ENCODE results near the gene NCBP1. TPM values are rescaled to one million over a fixed set of nuclear protein-coding genes. Genes with fewer than 3 reads are reported as not detected.

NCBP1 gene
- total RNA-seq, 4 donors from 2014 or later, result 16.1 to 234 (median 24.1) TPM

DNA sequence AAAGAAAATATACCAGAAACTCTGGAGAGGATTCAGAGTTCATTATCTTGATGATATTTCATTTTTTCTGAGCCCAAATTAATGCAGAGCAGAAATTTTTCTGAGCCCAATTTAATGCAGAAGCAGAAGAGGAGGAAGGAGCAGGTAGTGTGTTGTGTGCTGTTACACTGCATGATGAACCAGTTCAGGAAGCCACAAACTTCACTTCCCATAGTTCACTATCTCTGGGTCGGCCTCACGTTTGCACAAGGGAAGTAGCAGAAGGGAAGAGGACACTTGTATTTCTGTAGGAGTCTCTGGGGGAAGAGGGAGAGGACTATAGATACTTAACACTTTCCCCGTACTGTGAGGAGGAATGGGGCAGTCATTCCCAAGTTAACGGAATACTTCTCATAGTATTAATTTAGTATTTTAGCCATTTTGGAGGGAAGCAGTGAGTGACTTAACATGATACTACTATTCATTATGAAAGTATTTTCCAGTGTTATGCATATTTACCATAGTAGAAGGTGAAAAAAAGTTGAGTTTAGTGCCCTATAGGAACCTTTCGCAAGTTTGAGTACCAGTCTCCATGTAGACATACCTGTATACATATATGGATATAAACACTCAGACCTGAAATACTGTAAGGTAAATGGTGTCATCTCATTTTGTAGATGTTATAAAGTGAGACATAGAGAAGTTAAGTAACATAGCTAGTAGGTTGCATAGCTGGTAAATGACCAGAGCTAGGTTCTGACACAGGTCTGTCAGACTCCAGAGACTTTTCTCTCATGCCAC lies 33.5 kb downstream of the NCBP1 start:
- Histone ChIP-seq H3K4me1 (no peaks in the 10 kb centered on the region), H3K9me3 (no peaks in the 10 kb centered on the region), H3K27ac (no peak overlapping the region), H3K4me3 (no peak overlapping the region), H3K36me3 (peaks cover 21 to 100% of the 10 kb centered on the region in 2 donors), H3K27me3 (no peaks in the 10 kb centered on the region)
- no peak for ATAC-seq
- TF ChIP-seq POLR2AphosphoS5 (IDR thresholded peaks at IDR 0.05) (no peak), EP300 (IDR thresholded peaks at IDR 0.05) (no peak), POLR2A (IDR thresholded peaks at IDR 0.05) (no peak)
- TF ChIP-seq, protein P1, sequence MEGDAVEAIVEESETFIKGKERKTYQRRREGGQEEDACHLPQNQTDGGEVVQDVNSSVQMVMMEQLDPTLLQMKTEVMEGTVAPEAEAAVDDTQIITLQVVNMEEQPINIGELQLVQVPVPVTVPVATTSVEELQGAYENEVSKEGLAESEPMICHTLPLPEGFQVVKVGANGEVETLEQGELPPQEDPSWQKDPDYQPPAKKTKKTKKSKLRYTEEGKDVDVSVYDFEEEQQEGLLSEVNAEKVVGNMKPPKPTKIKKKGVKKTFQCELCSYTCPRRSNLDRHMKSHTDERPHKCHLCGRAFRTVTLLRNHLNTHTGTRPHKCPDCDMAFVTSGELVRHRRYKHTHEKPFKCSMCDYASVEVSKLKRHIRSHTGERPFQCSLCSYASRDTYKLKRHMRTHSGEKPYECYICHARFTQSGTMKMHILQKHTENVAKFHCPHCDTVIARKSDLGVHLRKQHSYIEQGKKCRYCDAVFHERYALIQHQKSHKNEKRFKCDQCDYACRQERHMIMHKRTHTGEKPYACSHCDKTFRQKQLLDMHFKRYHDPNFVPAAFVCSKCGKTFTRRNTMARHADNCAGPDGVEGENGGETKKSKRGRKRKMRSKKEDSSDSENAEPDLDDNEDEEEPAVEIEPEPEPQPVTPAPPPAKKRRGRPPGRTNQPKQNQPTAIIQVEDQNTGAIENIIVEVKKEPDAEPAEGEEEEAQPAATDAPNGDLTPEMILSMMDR (IDR thresholded peaks at IDR 0.05), result no peak
- 63 to 74% methylated on average over 3 to 5 of the region's 5 CpGs for WGBS, 2 donors (ENCODE audit: low coverage in 1 of 2)

DNA sequence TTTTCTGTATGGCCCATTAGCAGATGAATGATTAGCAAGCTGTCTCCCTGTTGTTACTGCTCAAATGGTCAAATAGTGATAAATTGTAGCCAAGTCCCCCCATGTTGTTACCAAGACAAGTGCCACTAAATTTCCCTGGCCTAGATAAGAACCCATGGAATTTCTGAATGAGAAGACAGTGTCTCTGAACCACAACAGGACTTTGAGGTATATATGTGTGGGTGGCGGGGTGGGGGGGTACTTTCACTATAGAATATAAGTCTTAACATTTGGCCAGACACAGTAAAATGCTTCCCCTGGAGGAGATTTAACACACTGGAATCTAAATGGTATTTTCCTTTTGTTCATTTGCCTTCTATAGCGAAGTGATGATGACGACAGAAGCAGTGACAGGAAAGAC lies 34.9 kb downstream of the NCBP1 start:
- no peak for ATAC-seq
- H3K36me3 ChIP-seq, result peaks cover 23 to 100% of the 10 kb centered on the region in 2 donors
- H3K9me3 ChIP-seq, result no peaks in the 10 kb centered on the region
- H3K4me1 ChIP-seq, result peaks cover 0 to under 1% (median 0%) of the 10 kb centered on the region in 3 donors
- no peaks in the 10 kb centered on the region for H3K27me3 ChIP-seq
- H3K27ac ChIP-seq, result no peak overlapping the region
- WGBS, 2 donors (ENCODE audit: low coverage in 1 of 2), result 81 to 100% methylated on average over 3 of the region's 3 CpGs
- TF ChIP-seq, protein P1 (IDR thresholded peaks at IDR 0.05), result no peak
- TF ChIP-seq POLR2AphosphoS5 (IDR thresholded peaks at IDR 0.05) (no peak), EP300 (IDR thresholded peaks at IDR 0.05) (no peak), POLR2A (IDR thresholded peaks at IDR 0.05) (no peak)
- no peak overlapping the region for H3K4me3 ChIP-seq

DNA sequence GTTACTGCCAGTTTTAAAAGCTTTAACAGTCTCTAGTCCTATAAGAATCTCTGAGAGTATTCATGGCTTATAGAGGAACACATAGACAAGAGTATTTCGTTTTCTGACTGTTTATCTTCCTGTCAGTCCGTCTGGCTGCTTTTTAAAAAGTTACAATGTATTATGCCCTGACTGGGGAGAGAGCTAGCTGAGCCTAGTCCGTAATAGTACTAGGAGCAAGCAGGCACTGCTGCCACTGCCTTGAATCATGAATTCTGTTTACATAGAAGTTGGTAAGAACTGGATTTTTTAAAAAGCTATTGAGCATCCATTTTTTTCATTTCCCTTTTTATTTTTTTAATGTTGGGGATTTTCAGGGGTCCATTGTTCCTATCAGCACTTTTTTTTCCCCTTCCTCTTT lies 37.0 kb downstream of the NCBP1 start:
- Histone ChIP-seq H3K36me3 (peaks cover 21 to 100% of the 10 kb centered on the region in 2 donors), H3K9me3 (no peaks in the 10 kb centered on the region), H3K27me3 (no peaks in the 10 kb centered on the region), H3K27ac (no peak overlapping the region), H3K4me3 (no peak overlapping the region), H3K4me1 (peaks cover 0 to 6% (median 0%) of the 10 kb centered on the region in 3 donors)
- WGBS, 2 donors (ENCODE audit: low coverage in 1 of 2), result 52 to 54% methylated on average over 3 of the region's 3 CpGs
- no peak for ATAC-seq
- TF ChIP-seq POLR2AphosphoS5 (IDR thresholded peaks at IDR 0.05) (no peak), EP300 (IDR thresholded peaks at IDR 0.05) (no peak), POLR2A (IDR thresholded peaks at IDR 0.05) (no peak)
- TF ChIP-seq, protein P1 (IDR thresholded peaks at IDR 0.05), result no peak

DNA sequence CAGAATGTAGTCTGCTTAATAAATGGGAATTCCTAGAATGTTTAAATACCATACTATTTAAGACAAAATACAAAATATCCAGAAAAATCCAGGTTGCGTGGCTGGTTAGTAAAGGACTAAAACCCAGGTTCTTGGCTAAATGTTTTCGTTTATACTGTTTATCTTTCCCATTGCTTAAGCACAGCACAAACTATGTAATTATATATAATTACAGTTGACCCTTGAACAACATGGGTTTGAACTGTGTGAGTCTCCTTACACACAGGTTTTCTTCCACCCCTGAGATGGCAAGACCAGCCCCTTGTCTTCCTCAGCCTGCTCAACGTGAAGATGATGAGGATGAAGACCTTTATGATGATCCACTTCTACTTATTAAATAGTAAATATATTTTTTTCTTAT lies 38.8 kb downstream of the NCBP1 start:
- Histone ChIP-seq H3K4me3 (no peak overlapping the region), H3K36me3 (peaks cover 20 to 98% of the 10 kb centered on the region in 2 donors), H3K4me1 (peaks cover 0 to 6% (median 0%) of the 10 kb centered on the region in 3 donors), H3K9me3 (no peaks in the 10 kb centered on the region), H3K27ac (no peak overlapping the region), H3K27me3 (no peaks in the 10 kb centered on the region)
- TF ChIP-seq POLR2A (IDR thresholded peaks at IDR 0.05), result no peak
- TF ChIP-seq, protein P1 (IDR thresholded peaks at IDR 0.05), result no peak
- TF ChIP-seq EP300 (IDR thresholded peaks at IDR 0.05), result no peak
- WGBS, 2 donors (ENCODE audit: low coverage in 1 of 2), result 83 to 85% methylated on average over 3 of the region's 3 CpGs
- ATAC-seq, result no peak

DNA sequence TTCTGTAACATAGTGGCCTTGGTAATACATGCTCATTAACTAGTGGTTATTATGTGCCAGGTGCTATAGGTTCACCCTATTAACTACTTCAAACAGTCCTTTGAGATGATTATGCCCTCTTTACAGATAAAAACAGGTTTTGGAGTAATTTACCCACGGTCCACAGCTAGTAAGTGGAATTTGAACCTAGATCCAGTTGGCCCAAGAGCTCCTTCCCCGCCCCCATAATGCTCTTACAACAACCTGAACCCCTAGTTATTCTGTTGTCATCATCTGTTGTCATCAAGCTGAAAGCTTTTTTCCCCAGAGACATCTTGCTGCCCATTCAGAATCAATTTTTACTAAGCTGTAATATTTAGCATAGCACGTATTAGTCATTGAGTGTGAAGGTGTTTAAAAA lies 40.3 kb downstream of the NCBP1 start:
- Histone ChIP-seq H3K4me3 (no peak overlapping the region), H3K27me3 (no peaks in the 10 kb centered on the region), H3K27ac (no peak overlapping the region), H3K4me1 (peaks cover 0 to 6% (median 0%) of the 10 kb centered on the region in 3 donors), H3K9me3 (no peaks in the 10 kb centered on the region), H3K36me3 (peaks cover 12 to 98% of the 10 kb centered on the region in 2 donors)
- ATAC-seq, result no peak
- no peak for TF ChIP-seq EP300 (IDR thresholded peaks at IDR 0.05)
- TF ChIP-seq POLR2AphosphoS5 (IDR thresholded peaks at IDR 0.05), result no peak
- TF ChIP-seq POLR2A (IDR thresholded peaks at IDR 0.05), result no peak
- 80 to 84% methylated on average over 3 of the region's 3 CpGs for WGBS, 2 donors (ENCODE audit: low coverage in 1 of 2)
